ENCODE results near the gene SEMA3A. TPM values are rescaled to one million over a fixed set of nuclear protein-coding genes. Genes with fewer than 3 reads are reported as not detected.

The SEMA3A gene
- total RNA-seq, 3 donors from 2014 or later = 2.9 to 23.2 (median 5.2) TPM

DNA sequence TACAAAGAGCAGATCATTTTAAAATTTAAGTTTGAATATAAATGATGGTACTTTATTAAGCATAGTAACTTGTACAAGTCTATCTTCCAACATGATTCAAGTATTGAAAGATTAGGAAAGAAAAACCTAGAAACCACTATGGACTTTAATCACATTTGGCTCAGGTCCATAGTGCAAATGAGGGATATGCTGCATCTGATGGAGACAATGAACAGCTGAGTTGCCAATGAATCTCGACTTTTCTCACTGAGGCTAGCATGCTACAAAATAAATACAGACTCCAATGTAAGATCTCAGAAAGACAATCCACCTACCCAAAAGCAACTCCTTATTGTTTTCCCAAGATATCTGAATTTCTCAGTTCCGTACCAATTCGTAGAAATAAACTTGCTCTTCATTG lies 89.8 kb downstream of the SEMA3A start:
- Histone ChIP-seq H3K4me3 (no peak overlapping the region), H3K36me3 (no peaks in the 10 kb centered on the region), H3K27ac (no peak overlapping the region), H3K4me1 (no peaks in the 10 kb centered on the region), H3K27me3 (no peaks in the 10 kb centered on the region), H3K9me3 (no peaks in the 10 kb centered on the region)
- DNase-seq (ENCODE audit: low spot score in 2 of 2) = no peak
- TF ChIP-seq, protein P1, sequence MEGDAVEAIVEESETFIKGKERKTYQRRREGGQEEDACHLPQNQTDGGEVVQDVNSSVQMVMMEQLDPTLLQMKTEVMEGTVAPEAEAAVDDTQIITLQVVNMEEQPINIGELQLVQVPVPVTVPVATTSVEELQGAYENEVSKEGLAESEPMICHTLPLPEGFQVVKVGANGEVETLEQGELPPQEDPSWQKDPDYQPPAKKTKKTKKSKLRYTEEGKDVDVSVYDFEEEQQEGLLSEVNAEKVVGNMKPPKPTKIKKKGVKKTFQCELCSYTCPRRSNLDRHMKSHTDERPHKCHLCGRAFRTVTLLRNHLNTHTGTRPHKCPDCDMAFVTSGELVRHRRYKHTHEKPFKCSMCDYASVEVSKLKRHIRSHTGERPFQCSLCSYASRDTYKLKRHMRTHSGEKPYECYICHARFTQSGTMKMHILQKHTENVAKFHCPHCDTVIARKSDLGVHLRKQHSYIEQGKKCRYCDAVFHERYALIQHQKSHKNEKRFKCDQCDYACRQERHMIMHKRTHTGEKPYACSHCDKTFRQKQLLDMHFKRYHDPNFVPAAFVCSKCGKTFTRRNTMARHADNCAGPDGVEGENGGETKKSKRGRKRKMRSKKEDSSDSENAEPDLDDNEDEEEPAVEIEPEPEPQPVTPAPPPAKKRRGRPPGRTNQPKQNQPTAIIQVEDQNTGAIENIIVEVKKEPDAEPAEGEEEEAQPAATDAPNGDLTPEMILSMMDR (IDR thresholded peaks at IDR 0.05) = no peak
- TF ChIP-seq POLR2AphosphoS5 (IDR thresholded peaks at IDR 0.05) = no peak
- intact Hi-C loops (cut with DNase I; ENCODE audit: low total_unique reads) = no loop called here

DNA sequence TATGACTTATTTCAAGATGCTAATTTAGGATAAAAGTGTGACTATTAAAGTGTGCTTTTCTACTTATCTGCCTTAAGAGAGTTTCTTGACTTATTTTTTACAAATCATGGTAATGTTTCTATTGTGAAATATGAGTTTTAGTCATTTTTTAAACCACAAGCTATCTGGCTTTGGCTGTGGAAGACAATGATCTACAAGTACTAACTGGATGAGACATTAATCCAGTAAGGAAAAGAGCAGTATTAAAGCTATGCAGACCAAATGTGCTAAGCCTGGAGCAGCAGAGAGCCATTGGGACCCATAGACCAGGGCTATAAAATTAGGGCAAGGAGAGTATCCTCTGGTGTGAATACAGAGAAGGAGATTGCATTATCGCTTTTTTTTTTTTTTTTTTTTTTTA lies 92.4 kb downstream of the SEMA3A start:
- H3K4me3 ChIP-seq = no peak overlapping the region

DNA sequence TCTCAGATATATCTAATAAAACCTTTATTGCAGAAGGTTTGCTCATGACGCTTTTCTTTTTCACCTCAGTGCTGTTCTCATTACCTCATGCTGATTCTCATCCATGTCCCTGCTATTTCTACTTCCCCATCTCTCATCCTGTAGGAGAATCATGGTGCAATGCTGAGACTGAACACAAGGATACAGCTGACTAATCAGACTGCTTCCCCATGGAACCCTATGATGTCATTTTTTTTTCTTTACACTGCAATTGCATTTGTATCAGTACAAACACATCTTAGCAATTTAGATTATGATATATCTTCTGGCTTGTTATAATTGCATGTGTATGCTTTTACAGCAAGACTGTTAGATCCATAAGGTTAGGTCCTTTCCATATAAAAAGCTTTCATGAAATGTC lies 93.7 kb downstream of the SEMA3A start:
- H3K9me3 ChIP-seq = no peaks in the 10 kb centered on the region
- H3K4me1 ChIP-seq = no peaks in the 10 kb centered on the region
- H3K27ac ChIP-seq = no peak overlapping the region
- intact Hi-C loops (cut with DNase I; ENCODE audit: low total_unique reads) = no loop called here
- no peak for DNase-seq (ENCODE audit: low spot score in 2 of 2)
- no peaks in the 10 kb centered on the region for H3K36me3 ChIP-seq
- no peaks in the 10 kb centered on the region for H3K27me3 ChIP-seq
- TF ChIP-seq POLR2AphosphoS5 (IDR thresholded peaks at IDR 0.05) = no peak
- no peak for TF ChIP-seq POLR2A (IDR thresholded peaks at IDR 0.05)
- TF ChIP-seq, protein P1 (IDR thresholded peaks at IDR 0.05) = no peak
- H3K4me3 ChIP-seq = no peak overlapping the region

More for the DNA sequence above, 92.4 kb downstream of the SEMA3A start:
- Histone ChIP-seq H3K27me3 (no peaks in the 10 kb centered on the region), H3K36me3 (no peaks in the 10 kb centered on the region), H3K27ac (no peak overlapping the region), H3K9me3 (no peaks in the 10 kb centered on the region), H3K4me1 (no peaks in the 10 kb centered on the region)
- no peak for DNase-seq (ENCODE audit: low spot score in 2 of 2)
- TF ChIP-seq POLR2A (IDR thresholded peaks at IDR 0.05) = no peak
- TF ChIP-seq POLR2AphosphoS5 (IDR thresholded peaks at IDR 0.05) = no peak
- TF ChIP-seq, protein P1 (IDR thresholded peaks at IDR 0.05) = no peak
- intact Hi-C loops (cut with DNase I; ENCODE audit: low total_unique reads) = no loop called here

GRCh38 chr7:84095971-84096370 lies 98.6 kb downstream of the SEMA3A start:
- TF ChIP-seq, protein P1 (IDR thresholded peaks at IDR 0.05) = no peak
- no peak for TF ChIP-seq POLR2AphosphoS5 (IDR thresholded peaks at IDR 0.05)
- TF ChIP-seq POLR2A (IDR thresholded peaks at IDR 0.05) = no peak
- H3K36me3 ChIP-seq = no peaks in the 10 kb centered on the region

GRCh38 chr7:84092207-84092606 lies 102.4 kb downstream of the SEMA3A start:
- no peak overlapping the region for H3K4me3 ChIP-seq
- TF ChIP-seq, protein P1 (IDR thresholded peaks at IDR 0.05) = no peak
- TF ChIP-seq POLR2AphosphoS5 (IDR thresholded peaks at IDR 0.05) (no peak), POLR2A (IDR thresholded peaks at IDR 0.05) (no peak)
- DNase-seq (ENCODE audit: low spot score in 2 of 2) = no peak
- intact Hi-C loops (cut with DNase I; ENCODE audit: low total_unique reads) = no loop called here
- H3K36me3 ChIP-seq = no peaks in the 10 kb centered on the region
- H3K27ac ChIP-seq = no peak overlapping the region
- no peaks in the 10 kb centered on the region for H3K9me3 ChIP-seq
- H3K27me3 ChIP-seq = no peaks in the 10 kb centered on the region
- H3K4me1 ChIP-seq = no peaks in the 10 kb centered on the region

More at GRCh38 chr7:84095971-84096370, 98.6 kb downstream of the SEMA3A start:
- Histone ChIP-seq H3K4me3 (no peak overlapping the region), H3K4me1 (no peaks in the 10 kb centered on the region), H3K9me3 (no peaks in the 10 kb centered on the region), H3K27me3 (no peaks in the 10 kb centered on the region), H3K27ac (no peak overlapping the region)
- DNase-seq (ENCODE audit: low spot score in 2 of 2) = no peak
- intact Hi-C loops (cut with DNase I; ENCODE audit: low total_unique reads) = no loop called here

Data from breast epithelium (tissue), 4 donors.